WTC11 (cell line): ENCODE results near the gene P2RX2.

Experiments used
- CREB1 ChIP-seq: sonication (generic); formaldehyde crosslinking; IDR thresholded peaks from 2 replicates; pipeline ENCODE4 v1.8.0; 2023; ENCODE audit warnings: mild to moderate bottlenecking, missing genetic modification reagents
- CREM ChIP-seq: sonication (generic); formaldehyde crosslinking; IDR thresholded peaks from 2 replicates; pipeline ENCODE4 v1.8.1; 2022; ENCODE audit warnings: mild to moderate bottlenecking, missing genetic modification reagents, moderate library complexity
- CTCF ChIP-seq: fragments of 200-600 bp; IDR thresholded peaks from 2 replicates; pipeline ENCODE4 v1.8.0; 2022; ENCODE audit warnings: antibody characterized with exemption
- FOXP1 ChIP-seq: sonication (generic); formaldehyde crosslinking; IDR thresholded peaks from 2 replicates; pipeline ENCODE4 v1.8.0; 2022; ENCODE audit warnings: missing genetic modification reagents, mild to moderate bottlenecking, moderate library complexity, borderline replicate concordance
- KAT7 ChIP-seq: sonication (generic); formaldehyde crosslinking; IDR thresholded peaks from 2 replicates; pipeline ENCODE4 v1.8.1; 2023; ENCODE audit warnings: missing genetic modification reagents, mild to moderate bottlenecking, borderline replicate concordance
- RORB ChIP-seq: fragments of 250-450 bp; sonication (Bioruptor Pico); IDR thresholded peaks from 2 replicates; pipeline ENCODE4 v1.9.0; 2021; ENCODE audit warnings: mild to moderate bottlenecking
- TCF7 ChIP-seq: sonication (generic); formaldehyde crosslinking; IDR thresholded peaks from 2 replicates; pipeline ENCODE4 v1.8.0; 2022; ENCODE audit warnings: mild to moderate bottlenecking, low read depth, missing genetic modification reagents, moderate library complexity
- TEAD4 ChIP-seq: sonication (generic); formaldehyde crosslinking; IDR thresholded peaks from 2 replicates; pipeline ENCODE4 v1.8.0; 2022; ENCODE audit warnings: mild to moderate bottlenecking, missing genetic modification reagents
- ZNF416 ChIP-seq: fragments of 250-450 bp; sonication (Bioruptor Pico); IDR thresholded peaks from 2 replicates; pipeline ENCODE4 v1.9.0; 2021; ENCODE audit warnings: mild to moderate bottlenecking, inconsistent platforms
- TF ChIP-seq, protein P1 (sequence below): sonication (generic); formaldehyde crosslinking; IDR thresholded peaks from 2 replicates; pipeline ENCODE4 v1.8.1; 2023; ENCODE audit warnings: mild to moderate bottlenecking, missing genetic modification reagents, moderate library complexity

DNA sequence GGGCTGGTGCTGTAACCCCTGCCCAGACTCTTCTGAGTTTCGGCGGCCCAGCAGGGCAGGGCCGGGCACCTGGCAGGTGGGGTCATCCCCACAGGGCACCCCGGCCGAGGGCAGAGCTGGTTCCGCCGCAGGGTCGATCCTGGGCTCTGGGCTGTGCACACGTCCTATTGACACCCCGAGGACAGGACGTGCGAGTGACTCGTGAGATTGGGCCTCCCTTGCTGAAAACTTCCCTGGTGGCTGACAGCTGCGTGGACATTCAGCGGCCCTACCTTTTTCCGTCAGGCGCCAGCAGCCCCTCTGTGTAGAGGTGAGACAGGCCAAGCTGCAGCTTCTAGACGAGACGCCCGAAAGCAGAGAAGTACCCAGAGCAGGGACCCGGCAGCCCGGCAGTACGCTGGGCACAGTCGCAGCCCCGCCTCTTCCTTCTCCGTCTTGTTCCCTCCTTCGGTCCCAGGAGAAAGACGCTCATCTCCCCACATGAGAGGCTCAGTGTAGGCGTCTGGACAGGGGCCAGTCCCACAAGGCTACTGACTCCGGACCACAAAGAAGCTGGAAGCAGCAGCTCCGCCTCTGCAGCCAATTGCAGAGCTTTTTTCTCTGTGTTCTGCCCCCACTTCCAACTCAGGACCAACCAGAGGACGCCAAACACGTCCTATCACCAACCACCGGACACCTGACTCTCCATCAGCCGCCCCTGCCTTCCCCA, 8.4 kb upstream of the P2RX2 start, which contains the start of gene LRCOL1:
- TF ChIP-seq, protein P1, sequence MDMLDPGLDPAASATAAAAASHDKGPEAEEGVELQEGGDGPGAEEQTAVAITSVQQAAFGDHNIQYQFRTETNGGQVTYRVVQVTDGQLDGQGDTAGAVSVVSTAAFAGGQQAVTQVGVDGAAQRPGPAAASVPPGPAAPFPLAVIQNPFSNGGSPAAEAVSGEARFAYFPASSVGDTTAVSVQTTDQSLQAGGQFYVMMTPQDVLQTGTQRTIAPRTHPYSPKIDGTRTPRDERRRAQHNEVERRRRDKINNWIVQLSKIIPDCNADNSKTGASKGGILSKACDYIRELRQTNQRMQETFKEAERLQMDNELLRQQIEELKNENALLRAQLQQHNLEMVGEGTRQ (CRISPR knock-in tag) = no peak
- TF ChIP-seq CTCF (no peak), FOXP1 (CRISPR knock-in tag) (no peak), KAT7 (CRISPR knock-in tag) (no peak), TCF7 (CRISPR knock-in tag) (no peak), TEAD4 (no peak), ZNF416 (CRISPR knock-in tag) (no peak), CREM (CRISPR knock-in tag) (no peak), CREB1 (CRISPR knock-in tag) (no peak), RORB (CRISPR knock-in tag) (no peak)
